ENCODE results near the gene OR1J2. TPM values are rescaled to one million over a fixed set of nuclear protein-coding genes. Genes with fewer than 3 reads are reported as not detected.

The OR1J2 gene
- total and polyA plus RNA-seq, 2 of the 8 experiments (the other 6 are each of a cell fraction or from before 2014, with no cell fraction given), result not detected

- TF ChIP-seq CTCF (IDR thresholded peaks at IDR 0.05; ENCODE audit: control extremely low read depth in 1 of 3, insufficient read depth in 1 of 3, low read depth in 1 of 3, low read length in 3 of 3), result no peak
- TF ChIP-seq SP2 (IDR thresholded peaks at IDR 0.05; ENCODE audit: low read length), result no peak
- no peak for TF ChIP-seq RXRA (IDR thresholded peaks at IDR 0.05; ENCODE audit: insufficient read depth, low read depth, low read length)
- TF ChIP-seq POLR2AphosphoS5 (IDR thresholded peaks at IDR 0.05; ENCODE audit: low read depth, low read length), result no peak
- no peak for TF ChIP-seq TAF7 (optimal IDR thresholded peaks at IDR 0.05; ENCODE audit: borderline replicate concordance, low read depth, low read length)
These were observed 8.8 kb downstream of the OR1J2 start (continued) for GRCh38 chr9:122519376-122519775.

Data from H1 (cell line).